Neural progenitor cell (in vitro differentiated cells): Measurements from ENCODE around the gene SLC27A1.

Experiments used
- EZH2 ChIP-seq: fragments of 200-600 bp; sonication (generic); IDR thresholded peaks from 2 replicates; pipeline ENCODE4 v1.6.1; 2017; ENCODE audit warnings: antibody characterized with exemption, mild to moderate bottlenecking, moderate library complexity
- EZH2phosphoT487 ChIP-seq: fragments of 200-600 bp; sonication (generic); IDR thresholded peaks from 2 replicates; pipeline ENCODE4 v1.6.1; 2017; ENCODE audit warnings: antibody characterized with exemption
- TF ChIP-seq, protein P1 (sequence below): fragments of 200-600 bp; sonication (generic); IDR thresholded peaks from 2 replicates; pipeline ENCODE4 v1.5.1; 2017; ENCODE audit warnings: antibody characterized with exemption, mild to moderate bottlenecking

DNA sequence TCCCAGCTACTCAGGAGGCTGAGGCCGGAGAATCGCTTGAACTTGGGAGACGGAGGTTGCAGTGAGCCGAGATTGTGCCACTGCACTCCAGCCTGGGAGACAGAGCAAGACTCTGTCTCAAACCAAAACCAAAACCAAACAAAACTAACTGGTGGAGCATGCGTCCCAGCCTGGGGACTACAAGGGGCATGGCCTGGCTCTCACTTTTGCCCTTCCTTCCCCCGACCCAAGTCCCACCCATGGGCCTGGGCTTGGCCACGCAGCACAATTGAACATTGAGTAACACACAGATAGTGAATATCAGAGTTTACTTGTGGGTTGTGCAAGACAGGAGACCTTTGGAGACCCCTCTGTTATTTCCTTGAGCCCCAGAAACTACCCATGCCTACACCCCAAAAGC is 35.1 kb upstream of the SLC27A1 start:
- TF ChIP-seq, protein P1, sequence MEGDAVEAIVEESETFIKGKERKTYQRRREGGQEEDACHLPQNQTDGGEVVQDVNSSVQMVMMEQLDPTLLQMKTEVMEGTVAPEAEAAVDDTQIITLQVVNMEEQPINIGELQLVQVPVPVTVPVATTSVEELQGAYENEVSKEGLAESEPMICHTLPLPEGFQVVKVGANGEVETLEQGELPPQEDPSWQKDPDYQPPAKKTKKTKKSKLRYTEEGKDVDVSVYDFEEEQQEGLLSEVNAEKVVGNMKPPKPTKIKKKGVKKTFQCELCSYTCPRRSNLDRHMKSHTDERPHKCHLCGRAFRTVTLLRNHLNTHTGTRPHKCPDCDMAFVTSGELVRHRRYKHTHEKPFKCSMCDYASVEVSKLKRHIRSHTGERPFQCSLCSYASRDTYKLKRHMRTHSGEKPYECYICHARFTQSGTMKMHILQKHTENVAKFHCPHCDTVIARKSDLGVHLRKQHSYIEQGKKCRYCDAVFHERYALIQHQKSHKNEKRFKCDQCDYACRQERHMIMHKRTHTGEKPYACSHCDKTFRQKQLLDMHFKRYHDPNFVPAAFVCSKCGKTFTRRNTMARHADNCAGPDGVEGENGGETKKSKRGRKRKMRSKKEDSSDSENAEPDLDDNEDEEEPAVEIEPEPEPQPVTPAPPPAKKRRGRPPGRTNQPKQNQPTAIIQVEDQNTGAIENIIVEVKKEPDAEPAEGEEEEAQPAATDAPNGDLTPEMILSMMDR, result no peak
- no peak for TF ChIP-seq EZH2
- TF ChIP-seq EZH2phosphoT487, result no peak
